ENCODE measurements around the gene SDHB.

SDHB gene

GRCh38 chr1:17043676-17044075 lies 10.2 kb downstream of the SDHB start:
- no peak for DNase-seq

GRCh38 chr1:17040135-17040534 lies 13.7 kb downstream of the SDHB start:
- no peak for DNase-seq

- DNase-seq, result no peak
Observed at GRCh38 chr1:17039522-17039921, 14.3 kb downstream of the SDHB start.

GRCh38 chr1:17033481-17033880 lies 20.4 kb downstream of the SDHB start:
- DNase-seq, result no peak

- DNase-seq, result no peak
Observed at GRCh38 chr1:17032741-17033140, 21.1 kb downstream of the SDHB start.

- DNase-seq, result no peak
Observed at GRCh38 chr1:17031436-17031835, 22.4 kb downstream of the SDHB start.

- no peak for DNase-seq
Observed at GRCh38 chr1:17030206-17030605, 23.6 kb downstream of the SDHB start.

GRCh38 chr1:17028662-17029188 lies 25.1 kb downstream of the SDHB start:
- DNase-seq, result no peak

- DNase-seq, result no peak
Observed at GRCh38 chr1:17027900-17028299, 25.9 kb downstream of the SDHB start.

- DNase-seq, result no peak
Observed at GRCh38 chr1:17027403-17027802, 26.4 kb downstream of the SDHB start.

GRCh38 chr1:17024721-17025120 lies 29.1 kb downstream of the SDHB start:
- DNase-seq, result no peak

- no peak for DNase-seq
Observed at GRCh38 chr1:17023573-17023972, 30.3 kb downstream of the SDHB start.

GRCh38 chr1:17023102-17023501 lies 30.7 kb downstream of the SDHB start:
- peak; percentile 3 for DNase-seq

- DNase-seq, result no peak
Observed at GRCh38 chr1:17021896-17022295, 31.9 kb downstream of the SDHB start.

GRCh38 chr1:17020502-17020901 lies 33.3 kb downstream of the SDHB start:
- no peak for DNase-seq

- DNase-seq, result no peak
Observed at GRCh38 chr1:17018849-17019248, 35.0 kb downstream of the SDHB start.

- DNase-seq, result no peak
Observed at GRCh38 chr1:17017435-17017834, 36.4 kb downstream of the SDHB start.

- no peak for DNase-seq
Observed at GRCh38 chr1:17016317-17016661, 37.5 kb downstream of the SDHB start.

GRCh38 chr1:17014671-17015567 lies 38.9 kb downstream of the SDHB start:
- DNase-seq, result no peak

- peak; percentile 95 for DNase-seq
Observed at GRCh38 chr1:17013491-17014320, 40.1 kb downstream of the SDHB start.

- DNase-seq, result no peak
Observed at GRCh38 chr1:17012775-17013490, 40.9 kb downstream of the SDHB start.

- DNase-seq, result peak; percentile 28
Observed at GRCh38 chr1:17011439-17012307, 42.2 kb downstream of the SDHB start, which contains the start of gene ATP13A2. Gene ATP13A2, minus strand, starts transcription at chr1:17011928. Its CDS starts 190 bp downstream, at chr1:17011738.

Data from GF-D8 (cell line).